ENCODE results near the gene CARS2. TPM values are rescaled to one million over a fixed set of nuclear protein-coding genes. Genes with fewer than 3 reads are reported as not detected.
"Not testable (repeated sequence)": the region's sequence is repeated elsewhere in the genome, so short reads cannot be mapped to it uniquely, and the experiment has no call there.

Gene CARS2
- total RNA-seq, 1 donor = 64.7 TPM

- TF ChIP-seq, protein P1, sequence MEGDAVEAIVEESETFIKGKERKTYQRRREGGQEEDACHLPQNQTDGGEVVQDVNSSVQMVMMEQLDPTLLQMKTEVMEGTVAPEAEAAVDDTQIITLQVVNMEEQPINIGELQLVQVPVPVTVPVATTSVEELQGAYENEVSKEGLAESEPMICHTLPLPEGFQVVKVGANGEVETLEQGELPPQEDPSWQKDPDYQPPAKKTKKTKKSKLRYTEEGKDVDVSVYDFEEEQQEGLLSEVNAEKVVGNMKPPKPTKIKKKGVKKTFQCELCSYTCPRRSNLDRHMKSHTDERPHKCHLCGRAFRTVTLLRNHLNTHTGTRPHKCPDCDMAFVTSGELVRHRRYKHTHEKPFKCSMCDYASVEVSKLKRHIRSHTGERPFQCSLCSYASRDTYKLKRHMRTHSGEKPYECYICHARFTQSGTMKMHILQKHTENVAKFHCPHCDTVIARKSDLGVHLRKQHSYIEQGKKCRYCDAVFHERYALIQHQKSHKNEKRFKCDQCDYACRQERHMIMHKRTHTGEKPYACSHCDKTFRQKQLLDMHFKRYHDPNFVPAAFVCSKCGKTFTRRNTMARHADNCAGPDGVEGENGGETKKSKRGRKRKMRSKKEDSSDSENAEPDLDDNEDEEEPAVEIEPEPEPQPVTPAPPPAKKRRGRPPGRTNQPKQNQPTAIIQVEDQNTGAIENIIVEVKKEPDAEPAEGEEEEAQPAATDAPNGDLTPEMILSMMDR (IDR thresholded peaks at IDR 0.05; ENCODE audit: insufficient read depth, low read length) = no peak
- H3K4me3 ChIP-seq (ENCODE audit: low read depth, low read length) = no peak overlapping the region
- no peak for DNase-seq (ENCODE audit: low read depth)
These were observed 5.3 kb downstream of the CARS2 start for GRCh38 chr13:110700641-110701040.

DNA sequence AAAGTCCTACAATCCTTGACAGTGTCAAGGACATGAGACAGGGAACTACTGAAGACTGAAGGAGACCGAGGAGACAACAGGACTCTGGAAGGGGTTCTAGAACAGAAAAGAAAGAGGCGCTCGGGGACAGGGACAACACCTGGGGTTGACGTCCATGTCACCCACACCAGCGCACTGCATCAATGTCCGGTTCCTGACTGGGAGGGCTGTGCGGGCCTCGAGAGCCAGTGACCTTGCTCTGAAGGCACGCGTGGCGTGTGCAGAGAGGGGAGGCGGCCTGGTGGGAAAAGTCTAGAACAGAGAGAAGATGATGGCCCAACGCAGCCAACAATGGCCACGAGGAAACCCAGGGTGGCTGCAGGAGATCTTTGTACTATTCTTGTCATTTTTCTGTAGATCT, 5.7 kb downstream of the CARS2 start:
- no peak for DNase-seq (ENCODE audit: low read depth)
- TF ChIP-seq, protein P1 (IDR thresholded peaks at IDR 0.05; ENCODE audit: insufficient read depth, low read length) = no peak
- H3K4me3 ChIP-seq (ENCODE audit: low read depth, low read length) = no peak overlapping the region

- DNase-seq (ENCODE audit: low read depth) = no peak
- no peak overlapping the region for H3K4me3 ChIP-seq (ENCODE audit: low read depth, low read length)
- TF ChIP-seq, protein P1 (IDR thresholded peaks at IDR 0.05; ENCODE audit: insufficient read depth, low read length) = no peak
These were observed 6.5 kb downstream of the CARS2 start for GRCh38 chr13:110699148-110700145.

GRCh38 chr13:110698689-110699088, 7.2 kb downstream of the CARS2 start:
- DNase-seq (ENCODE audit: low read depth) = no peak
- TF ChIP-seq, protein P1 (IDR thresholded peaks at IDR 0.05; ENCODE audit: insufficient read depth, low read length) = no peak
- H3K4me3 ChIP-seq (ENCODE audit: low read depth, low read length) = no peak overlapping the region

DNA sequence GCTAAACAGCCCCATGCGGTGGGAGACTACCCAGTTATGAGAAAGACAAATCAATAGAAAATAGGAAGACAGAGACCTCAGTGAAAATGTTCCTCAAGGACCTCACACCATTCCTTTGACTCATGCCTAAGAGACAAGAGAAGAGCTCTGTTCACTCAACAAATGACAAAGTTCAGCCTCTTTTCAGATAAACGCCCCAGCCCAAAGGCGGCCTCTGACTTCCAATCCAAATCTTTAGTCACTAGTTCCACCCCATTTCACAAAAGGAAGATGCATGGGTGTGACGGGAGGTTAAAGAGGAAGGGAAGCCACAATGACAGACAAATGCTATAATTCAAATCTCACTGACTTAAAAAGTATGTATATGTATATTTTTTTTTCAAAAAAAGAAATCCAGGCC, 8.1 kb downstream of the CARS2 start:
- TF ChIP-seq, protein P1 (IDR thresholded peaks at IDR 0.05; ENCODE audit: insufficient read depth, low read length) = no peak

GRCh38 chr13:110696776-110697175, 9.1 kb downstream of the CARS2 start:
- DNase-seq (ENCODE audit: low read depth) = no peak
- TF ChIP-seq, protein P1 (IDR thresholded peaks at IDR 0.05; ENCODE audit: insufficient read depth, low read length) = no peak
- no peak overlapping the region for H3K4me3 ChIP-seq (ENCODE audit: low read depth, low read length)

More for the DNA sequence above, 8.1 kb downstream of the CARS2 start:
- DNase-seq (ENCODE audit: low read depth) = no peak
- no peak overlapping the region for H3K4me3 ChIP-seq (ENCODE audit: low read depth, low read length)

- H3K4me3 ChIP-seq (ENCODE audit: low read depth, low read length) = not testable (repeated sequence)
These were observed 10.1 kb downstream of the CARS2 start for GRCh38 chr13:110695774-110696173.

More at GRCh38 chr13:110695774-110696173, 10.1 kb downstream of the CARS2 start:
- not testable (repeated sequence) for DNase-seq (ENCODE audit: low read depth)

All from fibroblast of the aortic adventitia (primary cell).